ENCODE data around the gene PKD1. TPM values are rescaled to one million over a fixed set of nuclear protein-coding genes. Genes with fewer than 3 reads are reported as not detected.

The PKD1 gene
- total and polyA plus RNA-seq, 12 donors: 76.7 to 122 (median 104) TPM

DNA sequence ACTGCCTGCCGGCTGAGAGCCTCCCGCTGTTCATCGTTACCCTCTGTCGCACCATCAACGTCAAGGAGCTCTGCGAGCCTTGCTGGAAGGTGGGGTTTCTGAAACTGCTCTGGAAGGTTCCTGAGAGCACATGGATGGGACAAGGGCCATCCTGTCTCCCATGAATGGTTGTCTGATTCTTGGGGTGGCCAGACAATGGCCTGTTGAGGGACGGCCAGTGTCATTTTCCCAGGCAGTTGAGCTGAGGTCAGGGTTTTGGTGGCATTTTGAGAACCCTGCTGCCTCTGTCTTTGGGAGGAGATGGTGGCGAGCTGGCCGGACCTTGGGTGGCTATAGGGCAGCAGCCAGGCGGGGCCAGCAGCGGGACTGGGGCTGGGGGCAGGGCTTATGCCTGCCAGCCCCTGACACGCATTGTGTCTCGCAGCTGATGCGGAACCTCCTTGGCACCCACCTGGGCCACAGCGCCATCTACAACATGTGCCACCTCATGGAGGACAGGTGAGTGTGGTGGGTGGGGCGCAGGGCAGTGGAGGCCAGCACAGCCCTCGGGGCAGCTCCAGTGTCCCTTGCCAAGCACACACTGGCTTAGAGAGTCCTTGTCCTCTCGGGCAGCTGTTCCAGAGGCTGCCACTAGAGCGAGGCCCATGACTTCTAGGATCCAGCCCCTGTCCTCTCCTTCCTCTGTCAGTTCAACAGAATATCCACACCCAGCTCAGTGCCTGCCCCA, 78.9 kb downstream of the PKD1 start:
- Histone ChIP-seq H3K27me3 (no peaks in the 10 kb centered on the region), H3K9me3 (no peaks in the 10 kb centered on the region), H3K27ac (no peak overlapping the region), H3K4me1 (peaks cover 0 to 4% (median 0%) of the 10 kb centered on the region in 9 donors), H3K36me3 (peaks cover 4 to 97% (median 33%) of the 10 kb centered on the region in 9 donors), H3K4me3 (no peak overlapping the region)
- TF ChIP-seq, protein P1, sequence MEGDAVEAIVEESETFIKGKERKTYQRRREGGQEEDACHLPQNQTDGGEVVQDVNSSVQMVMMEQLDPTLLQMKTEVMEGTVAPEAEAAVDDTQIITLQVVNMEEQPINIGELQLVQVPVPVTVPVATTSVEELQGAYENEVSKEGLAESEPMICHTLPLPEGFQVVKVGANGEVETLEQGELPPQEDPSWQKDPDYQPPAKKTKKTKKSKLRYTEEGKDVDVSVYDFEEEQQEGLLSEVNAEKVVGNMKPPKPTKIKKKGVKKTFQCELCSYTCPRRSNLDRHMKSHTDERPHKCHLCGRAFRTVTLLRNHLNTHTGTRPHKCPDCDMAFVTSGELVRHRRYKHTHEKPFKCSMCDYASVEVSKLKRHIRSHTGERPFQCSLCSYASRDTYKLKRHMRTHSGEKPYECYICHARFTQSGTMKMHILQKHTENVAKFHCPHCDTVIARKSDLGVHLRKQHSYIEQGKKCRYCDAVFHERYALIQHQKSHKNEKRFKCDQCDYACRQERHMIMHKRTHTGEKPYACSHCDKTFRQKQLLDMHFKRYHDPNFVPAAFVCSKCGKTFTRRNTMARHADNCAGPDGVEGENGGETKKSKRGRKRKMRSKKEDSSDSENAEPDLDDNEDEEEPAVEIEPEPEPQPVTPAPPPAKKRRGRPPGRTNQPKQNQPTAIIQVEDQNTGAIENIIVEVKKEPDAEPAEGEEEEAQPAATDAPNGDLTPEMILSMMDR (IDR thresholded peaks at IDR 0.05): peak in 3 of 9 donors; percentile 6 to 27 (median 11)
- no peak for DNase-seq
- intact Hi-C loops (cut with DNase I): loop anchor here in 2 of 10 donors (5.0 kb wide), 1 partner anchor 35 kb away; no protein-coding TSS in a partner anchor
- peak in 3 of 8 donors; percentile 15 to 56 (median 17) for ATAC-seq
- WGBS, 2 donors: 89 to 90% methylated on average over 19 of the region's 19 CpGs

DNA sequence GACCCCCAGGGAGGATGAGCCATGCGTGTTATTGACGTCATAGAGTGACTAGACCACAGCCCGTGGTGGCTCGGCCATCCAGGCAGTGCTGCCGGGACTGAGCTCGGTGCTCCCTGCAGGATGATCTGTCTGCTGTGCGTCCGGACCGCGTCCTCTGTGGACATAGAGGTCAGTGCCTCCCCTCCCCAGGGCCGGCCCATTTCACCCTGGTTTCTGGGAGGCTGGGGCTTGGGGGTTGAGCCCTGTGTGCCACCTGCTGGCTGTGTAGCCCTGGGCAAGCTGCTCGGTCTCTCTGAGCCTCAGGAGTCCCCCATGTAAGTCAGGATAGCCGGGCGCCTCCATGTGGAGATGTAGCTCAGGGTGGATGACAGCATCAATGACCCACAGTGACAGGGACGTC, 79.6 kb downstream of the PKD1 start:
- Histone ChIP-seq H3K27me3 (no peaks in the 10 kb centered on the region), H3K4me1 (peaks cover 0 to 4% (median 0%) of the 10 kb centered on the region in 9 donors), H3K27ac (no peak overlapping the region), H3K9me3 (no peaks in the 10 kb centered on the region), H3K4me3 (no peak overlapping the region), H3K36me3 (peaks cover 4 to 97% (median 35%) of the 10 kb centered on the region in 9 donors)
- DNase-seq (no peak), ATAC-seq (peak in 6 of 8 donors; percentile 18 to 43 (median 36))
- 62 to 64% methylated on average over 15 of the region's 15 CpGs for WGBS, 2 donors
- intact Hi-C loops (cut with DNase I): loop anchor here in 2 of 10 donors (5.0 kb wide), 1 partner anchor 34 kb away; no protein-coding TSS in a partner anchor
- TF ChIP-seq, protein P1 (IDR thresholded peaks at IDR 0.05): peak; percentile 6 to 45 (median 27)

DNA sequence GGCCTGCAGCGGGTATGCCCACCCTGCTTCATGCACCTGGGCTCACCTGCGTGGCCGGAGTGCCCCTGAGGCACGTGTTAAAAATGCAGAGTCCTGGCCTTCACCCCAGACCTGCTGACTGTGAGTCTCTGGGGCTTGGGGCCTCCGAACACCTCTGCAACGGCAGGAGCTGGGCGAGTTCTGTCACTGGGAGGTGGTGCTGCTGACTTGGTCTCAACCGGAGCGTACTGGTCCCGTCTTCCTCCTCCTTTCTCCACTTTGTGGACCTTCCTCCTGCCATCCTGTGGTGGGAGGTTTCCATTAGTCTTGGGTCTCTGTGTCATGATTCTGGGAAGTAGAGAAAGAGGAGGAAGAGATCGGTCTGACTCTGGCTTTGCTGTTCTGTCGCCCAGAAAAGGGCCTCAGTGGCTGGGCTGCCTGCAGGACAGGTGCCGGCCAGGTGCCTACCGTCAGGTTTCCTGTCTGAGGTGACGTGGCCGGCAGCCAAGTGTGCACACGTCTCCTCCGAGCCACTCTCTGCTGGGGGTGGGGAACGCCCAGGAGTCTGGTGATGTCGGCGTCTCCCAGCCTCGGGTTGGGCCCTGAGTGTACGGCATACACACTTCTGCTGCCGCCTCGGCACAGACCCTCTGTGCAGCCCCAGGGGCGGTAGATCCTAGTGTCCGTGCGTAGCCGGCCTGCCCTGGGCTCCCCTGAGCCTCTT, 81.0 kb downstream of the PKD1 start:
- Histone ChIP-seq H3K27ac (no peak overlapping the region), H3K4me3 (no peak overlapping the region), H3K9me3 (no peaks in the 10 kb centered on the region), H3K36me3 (peaks cover 4 to 97% (median 37%) of the 10 kb centered on the region in 9 donors), H3K4me1 (peaks cover 0 to 4% (median 0%) of the 10 kb centered on the region in 9 donors), H3K27me3 (no peaks in the 10 kb centered on the region)
- TF ChIP-seq, protein P1 (IDR thresholded peaks at IDR 0.05): no peak
- intact Hi-C loops (cut with DNase I): loop anchor here in 4 of 10 donors (5.0 kb wide), 2 partner anchors 32 to 33 kb away; no protein-coding TSS in a partner anchor
- WGBS, 2 donors: 93 to 95% methylated on average over 29 of the region's 29 CpGs
- ATAC-seq: no peak
- DNase-seq: no peak

DNA sequence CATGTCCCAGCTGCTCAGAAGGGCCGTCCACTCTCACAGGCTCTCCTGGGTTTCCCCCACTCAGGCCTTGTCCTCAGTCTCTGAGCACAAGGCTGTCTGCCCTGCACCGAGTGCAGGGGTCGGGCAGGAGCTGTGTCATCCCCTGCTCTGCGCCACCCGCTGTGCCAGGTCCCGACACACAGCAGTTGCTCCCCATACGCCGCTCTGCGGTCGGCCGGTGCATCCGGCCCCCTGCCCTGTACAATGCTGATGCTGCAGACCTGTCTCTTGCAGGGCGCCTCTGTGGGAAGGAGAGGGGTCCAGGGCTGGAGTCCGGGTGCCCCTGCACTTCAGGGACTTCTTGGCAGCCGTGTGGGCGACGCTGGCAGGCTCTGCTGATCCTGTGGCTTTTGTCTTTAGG, 81.8 kb downstream of the PKD1 start:
- H3K27ac ChIP-seq: no peak overlapping the region
- H3K9me3 ChIP-seq: no peaks in the 10 kb centered on the region
- peaks cover 4 to 90% (median 37%) of the 10 kb centered on the region in 9 donors for H3K36me3 ChIP-seq
- H3K27me3 ChIP-seq: no peaks in the 10 kb centered on the region
- ATAC-seq: no peak
- no peak for DNase-seq
- peaks cover 0 to 11% (median 4%) of the 10 kb centered on the region in 9 donors for H3K4me1 ChIP-seq
- intact Hi-C loops (cut with DNase I): loop anchor here in 2 of 10 donors (5.0 kb wide), 1 partner anchor 33 kb away; no protein-coding TSS in a partner anchor
- no peak overlapping the region for H3K4me3 ChIP-seq
- WGBS, 2 donors: 96% methylated on average over 17 of the region's 17 CpGs
- TF ChIP-seq, protein P1 (IDR thresholded peaks at IDR 0.05): no peak
